Left renal cortex interstitium (tissue), 4 donors: ENCODE data around the gene ARHGDIA. TPM values are rescaled to one million over a fixed set of nuclear protein-coding genes. Genes with fewer than 3 reads are reported as not detected.
"Not testable (repeated sequence)": the region's sequence is repeated elsewhere in the genome, so short reads cannot be mapped to it uniquely, and the experiment has no call there.

ENCODE experiments used
- DNase-seq, 4 donors: peaks; one replicate each; pipeline ENCODE4 v3.0.0-alpha.2; 2013; ENCODE audit warnings: low read depth in 4 of 4, low spot score in 2 of 4, missing footprints in 1 of 4
- polyA plus RNA-seq, 4 donors: library from polyadenylated mRNA; unstranded; fragments of 120-200 nt; gene quantifications; one replicate each; pipeline ENCODE4 v1.2.1, GENCODE V29; 2013; ENCODE audit not compliant: insufficient read length in 4 of 4

The ARHGDIA gene
- polyA plus RNA-seq, 4 donors: 156 to 249 (median 195) TPM

- no peak for DNase-seq
These were observed 25.0 kb downstream of the ARHGDIA start for GRCh38 chr17:81845881-81846742.

GRCh38 chr17:81845361-81845760 lies 25.8 kb downstream of the ARHGDIA start:
- DNase-seq: no peak

- DNase-seq: no peak
These were observed 26.2 kb downstream of the ARHGDIA start for GRCh38 chr17:81844887-81845286.

GRCh38 chr17:81844327-81844851 lies 26.7 kb downstream of the ARHGDIA start:
- no peak for DNase-seq

GRCh38 chr17:81843713-81844326 lies 27.3 kb downstream of the ARHGDIA start:
- no peak for DNase-seq

- DNase-seq: no peak
These were observed 28.2 kb downstream of the ARHGDIA start for GRCh38 chr17:81842725-81843504.

- DNase-seq: no peak
These were observed 28.8 kb downstream of the ARHGDIA start for GRCh38 chr17:81842378-81842724.

- DNase-seq: no peak
These were observed 29.3 kb downstream of the ARHGDIA start for GRCh38 chr17:81841866-81842265.

GRCh38 chr17:81840826-81841778 lies 30.0 kb downstream of the ARHGDIA start:
- DNase-seq: no peak

- DNase-seq: not testable (repeated sequence)
These were observed 31.1 kb downstream of the ARHGDIA start for GRCh38 chr17:81840059-81840458.

GRCh38 chr17:81839301-81839700 lies 31.8 kb downstream of the ARHGDIA start:
- DNase-seq: no peak

GRCh38 chr17:81838753-81839255 lies 32.3 kb downstream of the ARHGDIA start:
- no peak for DNase-seq

- no peak for DNase-seq
These were observed 33.5 kb downstream of the ARHGDIA start for GRCh38 chr17:81837641-81838040.

GRCh38 chr17:81834831-81835267 lies 36.3 kb downstream of the ARHGDIA start, which contains the start of gene PPP1R27:
Gene PPP1R27, minus strand, starts transcription at chr17:81835050. Its CDS starts 97 bp downstream, at chr17:81834953.
- no peak for DNase-seq

- DNase-seq: no peak
These were observed 37.0 kb downstream of the ARHGDIA start for GRCh38 chr17:81833921-81834830.

- peak; percentile 68 to 86 (median 85) for DNase-seq
These were observed 37.8 kb downstream of the ARHGDIA start, which contains the start of gene MCRIP1 for GRCh38 chr17:81833160-81833920. Gene MCRIP1, minus strand, starts transcription at chr17:81833291. Its CDS starts 8,785 bp downstream, at chr17:81824506.

- no peak for DNase-seq
These were observed 38.5 kb downstream of the ARHGDIA start for GRCh38 chr17:81832608-81833159.
